BE2C (cell line): Measurements from ENCODE around the gene TMEM223.
"Not testable (repeated sequence)": the region's sequence is repeated elsewhere in the genome, so short reads cannot be mapped to it uniquely, and the experiment has no call there.

Source experiments
- DNase-seq: peaks from one replicate; pipeline ENCODE4 v3.0.0-alpha.2; 2020
- H3K27me3 ChIP-seq: fragments of 250-450 bp; sonication (Bioruptor Pico); 2 replicates; pipeline ENCODE4 v1.5.1; 2020; ENCODE audit warnings: mild to moderate bottlenecking
- H3K36me3 ChIP-seq: fragments of 250-450 bp; sonication (Bioruptor Pico); 2 replicates; pipeline ENCODE4 v1.5.1; 2020; ENCODE audit warnings: mild to moderate bottlenecking
- H3K4me1 ChIP-seq: fragments of 250-450 bp; sonication (Bioruptor Pico); 2 replicates; pipeline ENCODE4 v1.5.1; 2020
- H3K4me3 ChIP-seq: 2 replicates; pipeline ENCODE4 v1.5.1; 2011; ENCODE audit warnings: low read depth, low read length
- H3K9me3 ChIP-seq: fragments of 250-450 bp; sonication (Bioruptor Pico); 2 replicates; pipeline ENCODE4 v1.5.1; 2020
- TF ChIP-seq, protein P1 (sequence below): IDR thresholded peaks from 2 replicates; pipeline ENCODE4 v1.5.1; 2012; ENCODE audit warnings: mild to moderate bottlenecking, low read depth, low read length

Gene TMEM223

DNA sequence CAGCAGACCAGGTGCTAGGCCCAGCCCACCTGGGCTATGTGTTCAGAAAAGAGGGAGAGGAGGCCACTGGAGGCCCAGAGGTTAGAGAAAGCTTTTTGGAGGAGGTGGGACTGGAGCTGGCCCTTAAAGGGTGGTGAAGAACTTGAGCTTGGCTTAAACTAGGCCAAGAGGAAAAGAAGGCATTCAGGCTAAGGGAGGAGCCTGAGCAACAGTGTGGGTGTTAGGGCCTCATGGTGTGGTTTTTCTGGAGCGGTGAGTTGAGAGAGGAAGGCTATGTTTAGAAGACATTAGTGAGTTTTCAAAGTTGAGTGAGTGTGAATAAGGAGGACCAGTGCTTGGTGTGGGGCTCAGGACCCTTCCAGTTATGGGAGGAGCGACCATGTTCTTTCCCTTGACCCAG is 14.4 kb downstream of the TMEM223 start:
- no peaks in the 10 kb centered on the region for H3K27me3 ChIP-seq
- no peaks in the 10 kb centered on the region for H3K9me3 ChIP-seq
- H3K36me3 ChIP-seq, result 0 out of 2 replicates have a peak, but pooled peaks cover 3% of the 10 kb centered on the region
- H3K4me1 ChIP-seq, result no peaks in the 10 kb centered on the region
- TF ChIP-seq, protein P1, sequence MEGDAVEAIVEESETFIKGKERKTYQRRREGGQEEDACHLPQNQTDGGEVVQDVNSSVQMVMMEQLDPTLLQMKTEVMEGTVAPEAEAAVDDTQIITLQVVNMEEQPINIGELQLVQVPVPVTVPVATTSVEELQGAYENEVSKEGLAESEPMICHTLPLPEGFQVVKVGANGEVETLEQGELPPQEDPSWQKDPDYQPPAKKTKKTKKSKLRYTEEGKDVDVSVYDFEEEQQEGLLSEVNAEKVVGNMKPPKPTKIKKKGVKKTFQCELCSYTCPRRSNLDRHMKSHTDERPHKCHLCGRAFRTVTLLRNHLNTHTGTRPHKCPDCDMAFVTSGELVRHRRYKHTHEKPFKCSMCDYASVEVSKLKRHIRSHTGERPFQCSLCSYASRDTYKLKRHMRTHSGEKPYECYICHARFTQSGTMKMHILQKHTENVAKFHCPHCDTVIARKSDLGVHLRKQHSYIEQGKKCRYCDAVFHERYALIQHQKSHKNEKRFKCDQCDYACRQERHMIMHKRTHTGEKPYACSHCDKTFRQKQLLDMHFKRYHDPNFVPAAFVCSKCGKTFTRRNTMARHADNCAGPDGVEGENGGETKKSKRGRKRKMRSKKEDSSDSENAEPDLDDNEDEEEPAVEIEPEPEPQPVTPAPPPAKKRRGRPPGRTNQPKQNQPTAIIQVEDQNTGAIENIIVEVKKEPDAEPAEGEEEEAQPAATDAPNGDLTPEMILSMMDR, result no peak
- no peak overlapping the region for H3K4me3 ChIP-seq
- DNase-seq, result no peak

DNA sequence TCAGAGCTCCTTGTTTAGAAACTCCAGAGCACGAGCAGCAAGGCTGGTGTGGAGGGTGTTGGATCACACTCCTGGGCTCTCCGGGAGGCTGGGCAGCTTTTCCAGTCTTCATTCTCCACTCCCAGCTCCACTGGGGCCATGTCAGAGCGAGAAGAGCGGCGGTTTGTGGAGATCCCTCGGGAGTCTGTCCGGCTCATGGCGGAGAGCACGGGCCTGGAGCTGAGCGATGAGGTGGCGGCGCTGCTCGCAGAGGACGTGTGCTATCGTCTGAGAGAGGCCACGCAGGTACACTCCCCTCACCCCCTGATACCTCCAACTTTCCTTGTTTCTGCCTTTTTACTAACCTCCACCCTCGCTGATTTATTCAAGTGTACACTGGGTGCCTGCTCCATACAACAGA is 16.2 kb downstream of the TMEM223 start:
- TF ChIP-seq, protein P1, result no peak
- H3K4me1 ChIP-seq, result no peaks in the 10 kb centered on the region

DNA sequence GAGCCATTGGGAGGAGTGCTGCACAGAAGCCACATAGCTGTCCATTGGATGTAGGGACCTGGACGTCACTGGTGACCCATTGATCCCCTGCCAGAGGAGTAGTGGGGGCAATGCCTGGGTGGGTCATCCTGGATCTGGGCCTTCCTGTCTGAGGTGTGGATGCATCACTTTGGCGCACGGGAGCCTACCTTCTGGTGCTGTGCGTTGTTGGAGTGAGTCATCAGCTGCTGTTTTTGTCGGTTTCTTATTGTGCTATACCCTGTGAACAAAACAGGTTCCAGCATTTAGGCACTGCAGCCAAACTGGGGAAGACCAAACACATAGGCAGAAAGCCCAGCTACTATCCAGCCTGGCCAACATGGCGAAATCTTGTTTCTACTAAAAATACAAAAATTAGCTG is 17.4 kb downstream of the TMEM223 start:
- DNase-seq, result no peak
- Histone ChIP-seq H3K36me3 (0 out of 2 replicates have a peak, but pooled peaks cover 3% of the 10 kb centered on the region), H3K4me3 (no peak overlapping the region), H3K4me1 (no peaks in the 10 kb centered on the region), H3K27me3 (no peaks in the 10 kb centered on the region), H3K9me3 (no peaks in the 10 kb centered on the region)
- TF ChIP-seq, protein P1, result no peak

More for the DNA sequence above, 16.2 kb downstream of the TMEM223 start:
- Histone ChIP-seq H3K36me3 (0 out of 2 replicates have a peak, but pooled peaks cover 3% of the 10 kb centered on the region), H3K9me3 (no peaks in the 10 kb centered on the region), H3K27me3 (no peaks in the 10 kb centered on the region), H3K4me3 (no peak overlapping the region)
- no peak for DNase-seq

DNA sequence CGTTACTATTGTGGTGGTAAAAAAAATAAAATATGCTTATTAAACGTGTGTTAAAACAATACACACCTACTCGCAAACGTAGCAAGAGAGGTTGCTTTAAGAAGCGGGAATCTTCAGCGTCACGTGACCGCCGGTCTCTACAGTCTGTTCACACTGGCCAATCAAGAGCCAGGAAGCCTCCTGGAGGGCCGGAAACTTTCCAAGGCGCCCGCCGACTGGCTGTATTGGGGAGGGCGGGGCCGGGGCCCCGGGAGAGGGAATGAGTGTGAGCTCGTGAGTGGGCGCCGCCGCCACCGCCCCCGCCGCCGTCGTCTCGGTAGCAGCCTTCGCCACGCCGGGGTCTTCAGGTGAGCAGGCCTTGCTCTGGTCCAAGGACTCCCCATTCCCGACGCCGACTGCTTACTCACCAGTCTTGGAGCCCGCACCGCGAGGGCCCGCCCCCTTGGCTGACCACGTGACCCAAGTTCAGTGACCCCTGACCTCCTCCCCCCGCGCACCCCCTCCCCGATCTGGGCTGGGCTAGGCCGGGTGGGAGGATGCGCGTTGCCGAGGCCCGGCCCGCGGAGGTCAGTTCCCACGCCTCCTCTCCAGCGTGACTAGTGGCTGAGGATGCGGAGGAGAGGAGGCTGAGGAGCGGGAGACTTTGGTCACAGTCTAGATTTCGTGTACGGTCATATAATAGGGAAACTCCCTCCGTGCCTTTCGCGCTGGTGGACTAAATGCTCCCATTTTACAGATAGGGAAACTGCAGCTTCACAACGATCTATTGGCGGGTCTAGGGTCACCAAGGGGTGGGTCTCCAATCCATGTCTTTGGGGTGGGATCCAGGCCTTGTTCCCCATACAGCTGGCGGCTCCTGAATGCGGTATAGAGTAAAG is 20.4 kb downstream of the TMEM223 start, which contains the start of gene TAF6L:
Gene TAF6L, plus strand, starts transcription at position 253 of the 878 bp plus-strand sequence. CDS start 4,388 bp downstream, outside the sequence.
- Histone ChIP-seq H3K27me3 (no peaks in the 10 kb centered on the region), H3K9me3 (no peaks in the 10 kb centered on the region), H3K36me3 (no peaks in the 10 kb centered on the region), H3K4me3 (peak within 1 kb of the TSS; percentile 67), H3K4me1 (no peaks in the 10 kb centered on the region)
- TF ChIP-seq, protein P1, result no peak
- DNase-seq, result peak; percentile 94

DNA sequence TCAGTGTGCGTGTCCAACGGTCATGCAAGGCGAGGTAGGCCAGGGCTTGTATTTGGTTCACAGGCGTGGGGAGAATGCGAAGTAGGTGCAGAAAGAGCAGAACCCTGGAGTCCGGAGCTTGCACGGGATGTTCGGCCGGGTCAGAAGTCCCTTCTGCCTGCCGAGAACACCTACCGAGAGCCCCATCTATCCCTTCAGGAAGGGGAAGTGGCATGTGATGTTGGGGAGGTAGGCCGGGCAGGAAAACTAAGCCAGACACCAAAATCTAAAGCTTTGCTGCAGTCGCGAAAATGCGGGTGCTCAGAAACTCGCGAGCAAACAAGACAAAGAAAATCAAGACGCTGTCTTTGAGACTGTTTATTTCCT is 21.0 kb downstream of the TMEM223 start:
- Histone ChIP-seq H3K9me3 (no peaks in the 10 kb centered on the region), H3K4me3 (peak overlapping the region; percentile 67), H3K36me3 (no peaks in the 10 kb centered on the region), H3K4me1 (no peaks in the 10 kb centered on the region), H3K27me3 (no peaks in the 10 kb centered on the region)
- DNase-seq, result peak; percentile 16
- TF ChIP-seq, protein P1, result no peak

DNA sequence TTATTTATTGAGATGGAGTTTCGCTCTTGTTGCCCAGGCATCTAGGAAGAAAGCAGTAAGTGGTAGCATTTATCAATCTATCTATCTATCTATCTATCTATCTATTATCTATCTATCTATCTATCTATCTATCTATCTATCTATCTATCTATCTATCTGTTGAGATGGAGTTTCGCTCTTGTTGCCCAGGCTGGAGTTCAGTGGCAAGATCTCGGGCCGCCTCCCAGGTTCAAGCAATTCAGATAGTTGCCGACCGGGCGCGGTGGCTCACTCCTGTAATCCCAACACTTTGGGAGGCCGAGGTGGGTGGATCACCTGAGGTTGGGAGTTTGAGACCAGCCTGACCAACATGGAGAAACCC is 31.0 kb downstream of the TMEM223 start:
- not testable (repeated sequence) for H3K9me3 ChIP-seq, DNase-seq, H3K36me3 ChIP-seq, H3K4me1 ChIP-seq, H3K27me3 ChIP-seq
- H3K4me3 ChIP-seq, result peak overlapping the region; percentile 73
